K562 (cell line): ENCODE data around the gene CYTH1. TPM values are rescaled to one million over a fixed set of nuclear protein-coding genes. Genes with fewer than 3 reads are reported as not detected.
A peak's percentile ranks its signal among the peaks of the same experiment; 100 is the strongest.

ENCODE experiments used
- ARNT ChIP-seq, 2 experiments: fragments of 450-650 bp; IDR thresholded peaks; 2 replicates each; pipeline ENCODE4 v1.6.1; 2016; ENCODE audit warnings: mild to moderate bottlenecking in 1 of 2
- BCL6 ChIP-seq: fragments of 250-450 bp; sonication (Bioruptor Pico); IDR thresholded peaks from 2 replicates; pipeline ENCODE4 v1.4.0; 2020
- BHLHE40 ChIP-seq: IDR thresholded peaks from 2 replicates; pipeline ENCODE4 v1.6.1; 2011; ENCODE audit warnings: low read length, improper control_type of control experiment
- ELF2 ChIP-seq: fragments of 250-450 bp; sonication (Bioruptor Pico); IDR thresholded peaks from 2 replicates; pipeline ENCODE4 v1.5.0; 2021; ENCODE audit warnings: mild to moderate bottlenecking
- MIER1 ChIP-seq: fragments of 450-650 bp; IDR thresholded peaks from 2 replicates; pipeline ENCODE4 v1.6.1; 2016; ENCODE audit warnings: antibody characterized with exemption, mild to moderate bottlenecking, low read depth
- MTA1 ChIP-seq: fragments of 450-650 bp; IDR thresholded peaks from 2 replicates; pipeline ENCODE4 v1.6.1; 2017; ENCODE audit warnings: borderline replicate concordance
- NR4A1 ChIP-seq, 2 experiments: fragments of 250-450 bp in 1 of 2; fragments of 450-650 bp in 1 of 2; sonication (Bioruptor Pico) in 1 of 2; IDR thresholded peaks; 2 replicates each; pipeline versions ENCODE4 v1.4.0 to v1.6.1; 2016 to 2020; ENCODE audit warnings: mild to moderate bottlenecking in 2 of 2, missing compliant biosample characterization in 1 of 2, missing genetic modification characterization in 1 of 2, moderate library complexity in 1 of 2
- NRF1 ChIP-seq, 2 experiments: fragments of 450-650 bp; IDR thresholded peaks in 1 of 2; conservative IDR thresholded peaks in 1 of 2; 2 replicates each; pipeline ENCODE4 v1.6.1; 2014; ENCODE audit warnings: mild to moderate bottlenecking in 2 of 2
- SMARCA5 ChIP-seq: fragments of 450-650 bp; IDR thresholded peaks from 2 replicates; pipeline ENCODE4 v1.6.1; 2016
- ZBTB7A ChIP-seq: IDR thresholded peaks from 2 replicates; pipeline ENCODE4 v1.6.1; 2011; ENCODE audit warnings: low read depth, mild to moderate bottlenecking, low read length, moderate library complexity, borderline replicate concordance; ENCODE audit not compliant: control insufficient read depth
- ZC3H11A ChIP-seq: IDR thresholded peaks from 2 replicates; pipeline ENCODE4 v1.6.1; 2012; ENCODE audit warnings: low read depth, low read length, improper control_type of control experiment
- ZKSCAN3 ChIP-seq: fragments of 250-450 bp; sonication (Bioruptor Pico); IDR thresholded peaks from 2 replicates; pipeline ENCODE4 v1.4.0; 2020
- ZNF121 ChIP-seq: sonication (generic); formaldehyde crosslinking; conservative IDR thresholded peaks from 2 replicates; pipeline ENCODE4 v1.8.0; 2022; ENCODE audit warnings: missing genetic modification reagents
- ZNF695 ChIP-seq: fragments of 450-650 bp; formaldehyde crosslinking; IDR thresholded peaks from 2 replicates; pipeline ENCODE4 v1.4.0; 2020; ENCODE audit warnings: mild to moderate bottlenecking, moderate library complexity
- polyA plus RNA-seq, 8 experiments: library from polyadenylated mRNA; depleted of rRNA in 4 of 8; stranded (reverse) in 5 of 8; unstranded in 3 of 8; fragments of >200 nt; fragmentation: Nextera tagmentation in 2 of 8; fragmentation: Illumina TruSeq in 1 of 8; extraction: Ambion mirVana in 2 of 8; extraction: Trizol in 1 of 8; gene quantifications; 2 replicates each; pipeline versions ENCODE4 v1.2.1 to v1.2.3, GENCODE V29; 2011 to 2014; ENCODE audit warnings: inconsistent platforms in 1 of 8, missing spikeins in 1 of 8
- total RNA-seq, 7 experiments: library from RNA; depleted of rRNA in 6 of 7; stranded (reverse); fragments of >200 nt in 6 of 7; fragmentation: Illumina TruSeq in 2 of 7; extraction: Trizol in 2 of 7; gene quantifications; 2 replicates each; pipeline versions ENCODE4 v1.2.1 to v1.2.3, GENCODE V29; 2011 to 2021; ENCODE audit warnings: low replicate concordance in 1 of 7
- TF ChIP-seq, protein P1 (sequence below): fragments of 450-650 bp; formaldehyde crosslinking; IDR thresholded peaks from 2 replicates; pipeline ENCODE4 v1.4.0; 2020; ENCODE audit warnings: mild to moderate bottlenecking, moderate library complexity
- TF ChIP-seq, protein P2 (sequence below), 2 experiments: fragments of 450-650 bp in 1 of 2; sonication (generic) in 1 of 2; formaldehyde crosslinking in 1 of 2; IDR thresholded peaks in 1 of 2; conservative IDR thresholded peaks in 1 of 2; 2 replicates each; pipeline versions ENCODE4 v1.6.1 to v1.8.1; 2016 to 2023; ENCODE audit warnings: mild to moderate bottlenecking in 2 of 2, moderate library complexity in 2 of 2, inconsistent platforms in 1 of 2, missing genetic modification reagents in 1 of 2
- TF ChIP-seq, protein P3 (sequence below): fragments of 250-450 bp; sonication (Bioruptor Pico); IDR thresholded peaks from 2 replicates; pipeline ENCODE4 v1.8.0; 2021; ENCODE audit warnings: moderate library complexity, mild to moderate bottlenecking, inconsistent platforms
- TF ChIP-seq, protein P4 (sequence below): fragments of 250-450 bp; sonication (Bioruptor Pico); IDR thresholded peaks from 2 replicates; pipeline ENCODE4 v1.8.0; 2022; ENCODE audit warnings: moderate library complexity, mild to moderate bottlenecking, inconsistent platforms
- TF ChIP-seq, protein P5 (sequence below): IDR thresholded peaks from 2 replicates; pipeline ENCODE4 v1.6.1; 2011; ENCODE audit warnings: borderline replicate concordance, low read depth, mild to moderate bottlenecking, moderate library complexity, low read length; ENCODE audit not compliant: insufficient read depth, poor library complexity, severe bottlenecking
- TF ChIP-seq, protein P6 (sequence below): fragments of 250-450 bp; sonication (Bioruptor Pico); IDR thresholded peaks from 2 replicates; pipeline ENCODE4 v1.8.0; 2022; ENCODE audit warnings: moderate library complexity, mild to moderate bottlenecking, inconsistent platforms

Gene CYTH1
- total and polyA plus RNA-seq, 9 of the 15 experiments (the other 6 are each of a cell fraction or from before 2014, with no cell fraction given) = 0.52 to 27.7 (median 16.8) TPM

DNA sequence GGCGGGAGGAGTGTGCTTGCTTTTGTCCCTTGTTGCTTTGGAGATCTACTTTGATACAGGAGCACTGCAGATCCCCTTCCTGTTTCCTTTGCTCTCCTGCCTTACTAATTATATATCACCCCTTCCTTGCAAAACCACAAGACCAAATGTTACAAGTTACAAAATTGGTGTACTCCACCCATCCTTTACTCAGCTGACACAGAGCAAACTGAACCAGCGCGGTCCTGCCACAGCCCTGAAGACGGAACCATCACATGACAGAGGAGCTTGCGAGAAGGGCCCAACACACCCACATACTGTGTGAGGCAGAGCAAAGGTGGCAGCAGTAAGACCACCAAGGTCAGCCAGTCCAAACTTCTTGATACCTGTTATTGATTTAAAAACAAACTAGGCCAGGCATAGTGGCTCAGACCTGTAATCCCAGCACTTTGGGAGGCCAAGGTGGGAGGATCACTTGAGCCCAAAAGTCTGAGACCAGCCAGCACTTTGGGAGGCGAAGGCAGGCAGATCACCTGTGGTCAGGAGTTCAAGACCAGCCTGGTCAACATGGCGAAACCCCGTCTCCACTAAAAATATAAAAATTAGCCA is 33.2 kb downstream of the CYTH1 start (continued):
- TF ChIP-seq, protein P1, sequence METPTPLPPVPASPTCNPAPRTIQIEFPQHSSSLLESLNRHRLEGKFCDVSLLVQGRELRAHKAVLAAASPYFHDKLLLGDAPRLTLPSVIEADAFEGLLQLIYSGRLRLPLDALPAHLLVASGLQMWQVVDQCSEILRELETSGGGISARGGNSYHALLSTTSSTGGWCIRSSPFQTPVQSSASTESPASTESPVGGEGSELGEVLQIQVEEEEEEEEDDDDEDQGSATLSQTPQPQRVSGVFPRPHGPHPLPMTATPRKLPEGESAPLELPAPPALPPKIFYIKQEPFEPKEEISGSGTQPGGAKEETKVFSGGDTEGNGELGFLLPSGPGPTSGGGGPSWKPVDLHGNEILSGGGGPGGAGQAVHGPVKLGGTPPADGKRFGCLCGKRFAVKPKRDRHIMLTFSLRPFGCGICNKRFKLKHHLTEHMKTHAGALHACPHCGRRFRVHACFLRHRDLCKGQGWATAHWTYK (CRISPR knock-in tag) = no peak
- TF ChIP-seq, protein P2, sequence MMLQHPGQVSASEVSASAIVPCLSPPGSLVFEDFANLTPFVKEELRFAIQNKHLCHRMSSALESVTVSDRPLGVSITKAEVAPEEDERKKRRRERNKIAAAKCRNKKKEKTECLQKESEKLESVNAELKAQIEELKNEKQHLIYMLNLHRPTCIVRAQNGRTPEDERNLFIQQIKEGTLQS (IDR thresholded peaks at IDR 0.05) = no peak
- TF ChIP-seq, protein P2 (CRISPR knock-in tag; conservative IDR thresholded peaks at IDR 0.05) = no peak
- TF ChIP-seq ZBTB7A (no peak), BCL6 (CRISPR knock-in tag) (no peak), SMARCA5 (no peak), ZNF695 (no peak), ARNT (IDR thresholded peaks at IDR 0.05) (no peak), ELF2 (no peak), BHLHE40 (peak; percentile 58), NR4A1 (CRISPR knock-in tag; IDR thresholded peaks at IDR 0.05) (no peak), NR4A1 (tag; IDR thresholded peaks at IDR 0.05) (no peak), ZC3H11A (no peak), NRF1 (conservative IDR thresholded peaks at IDR 0.05 in 1 of 2, IDR thresholded peaks at IDR 0.05 in 1 of 2) (peak in 1 of 2 experiments; percentile 39; a peak in 1 of 4 replicates), MIER1 (no peak), ZKSCAN3 (CRISPR knock-in tag) (no peak), MTA1 (no peak), ZNF121 (CRISPR knock-in tag) (no peak)
- TF ChIP-seq, protein P3, sequence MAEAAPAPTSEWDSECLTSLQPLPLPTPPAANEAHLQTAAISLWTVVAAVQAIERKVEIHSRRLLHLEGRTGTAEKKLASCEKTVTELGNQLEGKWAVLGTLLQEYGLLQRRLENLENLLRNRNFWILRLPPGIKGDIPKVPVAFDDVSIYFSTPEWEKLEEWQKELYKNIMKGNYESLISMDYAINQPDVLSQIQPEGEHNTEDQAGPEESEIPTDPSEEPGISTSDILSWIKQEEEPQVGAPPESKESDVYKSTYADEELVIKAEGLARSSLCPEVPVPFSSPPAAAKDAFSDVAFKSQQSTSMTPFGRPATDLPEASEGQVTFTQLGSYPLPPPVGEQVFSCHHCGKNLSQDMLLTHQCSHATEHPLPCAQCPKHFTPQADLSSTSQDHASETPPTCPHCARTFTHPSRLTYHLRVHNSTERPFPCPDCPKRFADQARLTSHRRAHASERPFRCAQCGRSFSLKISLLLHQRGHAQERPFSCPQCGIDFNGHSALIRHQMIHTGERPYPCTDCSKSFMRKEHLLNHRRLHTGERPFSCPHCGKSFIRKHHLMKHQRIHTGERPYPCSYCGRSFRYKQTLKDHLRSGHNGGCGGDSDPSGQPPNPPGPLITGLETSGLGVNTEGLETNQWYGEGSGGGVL (CRISPR knock-in tag) = no peak
- TF ChIP-seq, protein P4, sequence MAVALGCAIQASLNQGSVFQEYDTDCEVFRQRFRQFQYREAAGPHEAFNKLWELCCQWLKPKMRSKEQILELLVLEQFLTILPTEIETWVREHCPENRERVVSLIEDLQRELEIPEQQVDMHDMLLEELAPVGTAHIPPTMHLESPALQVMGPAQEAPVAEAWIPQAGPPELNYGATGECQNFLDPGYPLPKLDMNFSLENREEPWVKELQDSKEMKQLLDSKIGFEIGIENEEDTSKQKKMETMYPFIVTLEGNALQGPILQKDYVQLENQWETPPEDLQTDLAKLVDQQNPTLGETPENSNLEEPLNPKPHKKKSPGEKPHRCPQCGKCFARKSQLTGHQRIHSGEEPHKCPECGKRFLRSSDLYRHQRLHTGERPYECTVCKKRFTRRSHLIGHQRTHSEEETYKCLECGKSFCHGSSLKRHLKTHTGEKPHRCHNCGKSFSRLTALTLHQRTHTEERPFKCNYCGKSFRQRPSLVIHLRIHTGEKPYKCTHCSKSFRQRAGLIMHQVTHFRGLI (CRISPR knock-in tag) = no peak
- TF ChIP-seq, protein P5, sequence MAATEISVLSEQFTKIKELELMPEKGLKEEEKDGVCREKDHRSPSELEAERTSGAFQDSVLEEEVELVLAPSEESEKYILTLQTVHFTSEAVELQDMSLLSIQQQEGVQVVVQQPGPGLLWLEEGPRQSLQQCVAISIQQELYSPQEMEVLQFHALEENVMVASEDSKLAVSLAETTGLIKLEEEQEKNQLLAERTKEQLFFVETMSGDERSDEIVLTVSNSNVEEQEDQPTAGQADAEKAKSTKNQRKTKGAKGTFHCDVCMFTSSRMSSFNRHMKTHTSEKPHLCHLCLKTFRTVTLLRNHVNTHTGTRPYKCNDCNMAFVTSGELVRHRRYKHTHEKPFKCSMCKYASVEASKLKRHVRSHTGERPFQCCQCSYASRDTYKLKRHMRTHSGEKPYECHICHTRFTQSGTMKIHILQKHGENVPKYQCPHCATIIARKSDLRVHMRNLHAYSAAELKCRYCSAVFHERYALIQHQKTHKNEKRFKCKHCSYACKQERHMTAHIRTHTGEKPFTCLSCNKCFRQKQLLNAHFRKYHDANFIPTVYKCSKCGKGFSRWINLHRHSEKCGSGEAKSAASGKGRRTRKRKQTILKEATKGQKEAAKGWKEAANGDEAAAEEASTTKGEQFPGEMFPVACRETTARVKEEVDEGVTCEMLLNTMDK = no peak
- TF ChIP-seq, protein P6, sequence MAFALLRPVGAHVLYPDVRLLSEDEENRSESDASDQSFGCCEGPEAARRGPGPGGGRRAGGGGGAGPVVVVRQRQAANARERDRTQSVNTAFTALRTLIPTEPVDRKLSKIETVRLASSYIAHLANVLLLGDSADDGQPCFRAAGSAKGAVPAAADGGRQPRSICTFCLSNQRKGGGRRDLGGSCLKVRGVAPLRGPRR = no peak
